NCI-H2107 (cell line): ENCODE measurements around the gene CHRNA9.
"Not testable (repeated sequence)": the region's sequence is repeated elsewhere in the genome, so short reads cannot be mapped to it uniquely, and the experiment has no call there.

Experiments
- DNase-seq: peaks from one replicate; lab custom pipeline; 2025; lab: John Stamatoyannopoulos, UW

Gene CHRNA9

GRCh38 chr4:40380647-40381046, 45.5 kb downstream of the CHRNA9 start:
- DNase-seq = no peak

- DNase-seq = no peak
Observed at GRCh38 chr4:40388239-40388638, 53.1 kb downstream of the CHRNA9 start.

GRCh38 chr4:40389986-40390385, 54.9 kb downstream of the CHRNA9 start:
- DNase-seq = no peak

- not testable (repeated sequence) for DNase-seq
Observed at GRCh38 chr4:40392241-40392640, 57.1 kb downstream of the CHRNA9 start.

- no peak for DNase-seq
Observed at GRCh38 chr4:40394236-40394635, 59.1 kb downstream of the CHRNA9 start.

- DNase-seq = no peak
Observed at GRCh38 chr4:40395166-40395900, 60.2 kb downstream of the CHRNA9 start.

GRCh38 chr4:40395908-40396793, 61.0 kb downstream of the CHRNA9 start:
- DNase-seq = peak; percentile 69

GRCh38 chr4:40399578-40399977, 64.4 kb downstream of the CHRNA9 start:
- DNase-seq = no peak

GRCh38 chr4:40401096-40401495, 66.0 kb downstream of the CHRNA9 start:
- no peak for DNase-seq

- DNase-seq = no peak
Observed at GRCh38 chr4:40401631-40402030, 66.5 kb downstream of the CHRNA9 start.

- no peak for DNase-seq
Observed at GRCh38 chr4:40402556-40402955, 67.4 kb downstream of the CHRNA9 start.

GRCh38 chr4:40403081-40403480, 67.9 kb downstream of the CHRNA9 start:
- no peak for DNase-seq
